Lung (tissue), 12 donors: Measurements from ENCODE around the gene MAP3K14. TPM values are rescaled to one million over a fixed set of nuclear protein-coding genes. Genes with fewer than 3 reads are reported as not detected.

Experiments used
- ATAC-seq: fragments of 200-7000 bp; cut with Tn5 transposase; one replicate; pipeline ENCODE4 v1.9.1; 2020; ENCODE audit warnings: moderate number of reproducible peaks; ENCODE audit not compliant: insufficient read depth, low FRiP score
- DNase-seq, 3 donors: peaks; one replicate each; pipeline ENCODE4 v3.0.0-alpha.2; 2013 to 2017
- H3K27ac ChIP-seq, 2 donors: one replicate each; pipeline ENCODE4 v1.5.1; 2013; ENCODE audit warnings: mild to moderate bottlenecking in 2 of 2, moderate library complexity in 2 of 2, control low read depth in 1 of 2, inconsistent platforms in 1 of 2, low read depth in 1 of 2, low read length in 1 of 2
- H3K27me3 ChIP-seq, 3 donors: one replicate each; pipeline ENCODE4 v1.5.1; 2013; ENCODE audit warnings: low read length in 2 of 3; ENCODE audit not compliant: control insufficient read depth in 3 of 3, insufficient read depth in 3 of 3
- H3K36me3 ChIP-seq, 4 donors: one replicate each; pipeline ENCODE4 v1.5.1; 2013; ENCODE audit warnings: low read length in 4 of 4, mild to moderate bottlenecking in 1 of 4, moderate library complexity in 1 of 4; ENCODE audit not compliant: control insufficient read depth in 4 of 4, insufficient read depth in 4 of 4
- H3K4me1 ChIP-seq, 5 donors: one replicate each; pipeline ENCODE4 v1.5.1; 2013; ENCODE audit warnings: low read length in 5 of 5, mild to moderate bottlenecking in 2 of 5, moderate library complexity in 1 of 5; ENCODE audit not compliant: control insufficient read depth in 5 of 5, insufficient read depth in 5 of 5
- H3K4me3 ChIP-seq: one replicate; pipeline ENCODE4 v1.5.1; 2013; ENCODE audit warnings: mild to moderate bottlenecking, control low read depth, moderate library complexity
- H3K9ac ChIP-seq, 2 donors: one replicate each; pipeline ENCODE4 v1.5.1; 2013; ENCODE audit warnings: low read length in 2 of 2, control low read depth in 1 of 2; ENCODE audit not compliant: insufficient read depth in 1 of 2
- H3K9me3 ChIP-seq, 4 donors: one replicate each; pipeline ENCODE4 v1.5.1; 2013; ENCODE audit warnings: low read length in 3 of 4, mild to moderate bottlenecking in 1 of 4, moderate library complexity in 1 of 4; ENCODE audit not compliant: control insufficient read depth in 4 of 4, insufficient read depth in 3 of 4
- CTCF ChIP-seq: IDR thresholded peaks from 2 replicates; pipeline ENCODE4 v1.5.1; 2012; ENCODE audit warnings: mild to moderate bottlenecking; ENCODE audit errors: control extremely low read depth, extremely low read depth
- WGBS, 2 donors: extraction: QIAGEN DNeasy Blood & Tissue Kit; methylation state at CpG; one replicate each; pipeline ENCODE4 v1.1.7; 2013; 5-methylcytosine and 5-hydroxymethylcytosine counted together
- polyA plus RNA-seq, 2 donors: library from polyadenylated mRNA; stranded (reverse); fragments of 200-250 nt; gene quantifications; one replicate each; pipeline ENCODE4 v1.2.1, GENCODE V29; 2013
- total RNA-seq, 2 donors: library from RNA; depleted of rRNA in 1 of 2; stranded (reverse); fragments of >200 nt in 1 of 2; gene quantifications; one replicate each; pipeline ENCODE4 v1.2.1, GENCODE V29; 2014 to 2021
- donor health status: control.
- donor health status: control.
- donor health status: Bipolar disorder and iron deficiency.
- donor health status: healthy.
- donor health status: DM: yes; HTN: yes; CAD: no.

MAP3K14 gene
- total and polyA plus RNA-seq, 4 donors: 5.9 to 13.5 (median 7.8) TPM

- Histone ChIP-seq H3K4me1 (peaks cover 0 to 6% (median 0%) of the 10 kb centered on the region in 5 donors), H3K27ac (no peak overlapping the region), H3K9ac (no peak overlapping the region), H3K36me3 (peaks cover 0 to 37% (median 0%) of the 10 kb centered on the region in 4 donors), H3K4me3 (no peak overlapping the region), H3K9me3 (no peaks in the 10 kb centered on the region), H3K27me3 (peaks cover 0 to 19% (median 9%) of the 10 kb centered on the region in 3 donors)
- TF ChIP-seq CTCF: no peak
- WGBS, 2 donors: 94 to 97% methylated on average over 7 of the region's 7 CpGs
- ATAC-seq (no peak), DNase-seq (no peak)
These were observed 78.6 kb downstream of the MAP3K14 start for GRCh38 chr17:45238155-45238774.

GRCh38 chr17:45237686-45238085, 79.1 kb downstream of the MAP3K14 start:
- no peaks in the 10 kb centered on the region for H3K9me3 ChIP-seq
- peaks cover 0 to 19% (median 8%) of the 10 kb centered on the region in 3 donors for H3K27me3 ChIP-seq
- no peak for TF ChIP-seq CTCF
- ATAC-seq (no peak), DNase-seq (no peak)
- H3K4me1 ChIP-seq: peaks cover 0 to 6% (median 0%) of the 10 kb centered on the region in 5 donors
- H3K36me3 ChIP-seq: peaks cover 0 to 32% (median 0%) of the 10 kb centered on the region in 4 donors
- H3K9ac ChIP-seq: no peak overlapping the region
- no peak overlapping the region for H3K4me3 ChIP-seq
- no peak overlapping the region for H3K27ac ChIP-seq
- WGBS, 2 donors: 81 to 96% methylated on average over 2 of the region's 2 CpGs

- no peak overlapping the region for H3K27ac ChIP-seq
- peaks cover 0 to 6% (median 0%) of the 10 kb centered on the region in 5 donors for H3K4me1 ChIP-seq
- TF ChIP-seq CTCF: no peak
- DNase-seq (no peak), ATAC-seq (no peak)
- H3K27me3 ChIP-seq: peaks cover 0 to 12% (median 6%) of the 10 kb centered on the region in 3 donors
- no peak overlapping the region for H3K4me3 ChIP-seq
- H3K9ac ChIP-seq: no peak overlapping the region
- WGBS, 2 donors: 85 to 87% methylated on average over 5 of the region's 5 CpGs
- H3K36me3 ChIP-seq: peaks cover 0 to 24% (median 0%) of the 10 kb centered on the region in 4 donors
- H3K9me3 ChIP-seq: no peaks in the 10 kb centered on the region
These were observed 80.6 kb downstream of the MAP3K14 start for GRCh38 chr17:45236282-45236606.
